Heart left ventricle (tissue), 16 donors: Measurements from ENCODE around the gene AMN. TPM values are rescaled to one million over a fixed set of nuclear protein-coding genes. Genes with fewer than 3 reads are reported as not detected.

Source experiments
- ATAC-seq, 4 donors: fragments of 200-7000 bp; cut with Tn5 transposase; one replicate each; pipeline ENCODE4 v1.9.1; 2020 to 2022; ENCODE audit warnings: moderate library complexity in 4 of 4, mild to moderate bottlenecking in 3 of 4, moderate number of reproducible peaks in 1 of 4
- DNase-seq, 5 donors: peaks; one replicate each; pipeline ENCODE4 v3.0.0-alpha.2; 2020
- H3K27ac ChIP-seq, 12 donors: fragments of 200-600 bp; sonication (generic) in 4 of 12; one replicate each; pipeline versions ENCODE4 v1.5.0 to v1.8.0; 2016 to 2022; ENCODE audit warnings: mild to moderate bottlenecking in 2 of 12
- H3K27me3 ChIP-seq, 9 donors: fragments of 200-600 bp; sonication (generic) in 2 of 9; one replicate each; pipeline versions ENCODE4 v1.5.1 to v1.8.0; 2016 to 2022; ENCODE audit warnings: mild to moderate bottlenecking in 3 of 9
- H3K36me3 ChIP-seq, 9 donors: fragments of 200-600 bp; sonication (generic) in 2 of 9; one replicate each; pipeline versions ENCODE4 v1.5.0 to v1.8.0; 2018 to 2022; ENCODE audit warnings: mild to moderate bottlenecking in 2 of 9
- H3K4me1 ChIP-seq, 12 donors: fragments of 200-600 bp; sonication (generic) in 4 of 12; one replicate each; pipeline versions ENCODE4 v1.5.0 to v1.8.0; 2016 to 2022; ENCODE audit warnings: mild to moderate bottlenecking in 3 of 12
- H3K4me3 ChIP-seq, 12 donors: fragments of 200-600 bp; sonication (generic) in 4 of 12; one replicate each; pipeline versions ENCODE4 v1.5.0 to v1.8.0; 2017 to 2022; ENCODE audit warnings: mild to moderate bottlenecking in 9 of 12, moderate library complexity in 4 of 12
- H3K9me3 ChIP-seq, 12 donors: fragments of 200-600 bp; sonication (generic) in 4 of 12; one replicate each; pipeline versions ENCODE4 v1.5.0 to v1.8.0; 2016 to 2022; ENCODE audit warnings: mild to moderate bottlenecking in 1 of 12
- CTCF ChIP-seq, 12 donors: fragments of 200-600 bp; sonication (generic) in 4 of 12; IDR thresholded peaks; one replicate each; pipeline versions ENCODE4 v1.5.0 to v1.8.0; 2018 to 2022; ENCODE audit warnings: antibody characterized with exemption in 12 of 12, mild to moderate bottlenecking in 5 of 12
- POLR2A ChIP-seq, 2 donors: fragments of 450-650 bp; IDR thresholded peaks; one replicate each; pipeline ENCODE4 v1.6.1; 2017; ENCODE audit warnings: antibody characterized with exemption in 2 of 2, mild to moderate bottlenecking in 2 of 2, moderate library complexity in 2 of 2
- WGBS, 4 donors: extraction: QIAGEN DNeasy Blood & Tissue Kit in 2 of 4; methylation state at CpG; one replicate each; pipeline versions ENCODE4 v1.1.5 to v1.1.7; 2013 to 2018; 5-methylcytosine and 5-hydroxymethylcytosine counted together
- intact Hi-C, 10 donors: fragments of 100-400 bp; cut with DNase I; formaldehyde crosslinking; loops; one replicate each; pipeline versions ENCODE4 v1.11.1 to v1.14.2; 2022
- polyA plus RNA-seq, 2 donors: library from polyadenylated mRNA; stranded (reverse); fragments of 200-250 nt; gene quantifications; one replicate each; pipeline ENCODE4 v1.2.3, GENCODE V29; 2013
- total RNA-seq, 9 donors: library from RNA; depleted of rRNA in 2 of 9; stranded (reverse); fragments of >200 nt in 2 of 9; fragmentation: NEBNext Ultra II Directional in 3 of 9; extraction: Animal tissue kit (Norgen Biotek cat#: 25700) in 3 of 9; gene quantifications; one replicate each; pipeline versions ENCODE4 v1.1.0 to v1.2.4, GENCODE V29; 2016 to 2023
- donor health status: ischemic (EF 13 %, LVEDD 7.1; RV severe dilation, severe dysfunction).
- donor health status: healthy with polysubstance abuse.
- donor health status: DM: no; HTN: yes; CAD: no.
- donor health status: DM: no; HTN: no; CAD: no.
- donor health status: ischemic (EF 25% LVEDD 6.9; RV normal size, moderate dysfunction).
- donor health status: ischemic (EF 25% LVEDD 5.7; RV mildly dilated, moderate dysfunction).
- donor health status: healthy.
- donor health status: DM: yes; HTN: yes; CAD: no.
- donor health status: ischemic (EF 35%, LVEDD 5.7; RV mildly dilated, moderate dysfunction).
- donor health status: nonischemic (EF 11% LVEDD 7.7; RV severe dilation, severe dysfunction).
- donor health status: DM: yes; HTN: yes; CAD: no.
- donor health status: PGD.
- donor health status: ischemic (EF 29% LVEDD 5.4; RV normal size, mild dysfunction).
- donor health status: nonischemic (EF 23%, LVEDD 6.1; RV moderate dilation, normal function).

AMN gene
- total and polyA plus RNA-seq, 11 donors = 0.11 to 0.36 (median 0.21) TPM; not detected in 8

- Histone ChIP-seq H3K36me3 (peaks cover 0 to 32% (median 13%) of the 10 kb centered on the region in 9 donors), H3K27me3 (no peaks in the 10 kb centered on the region), H3K9me3 (no peaks in the 10 kb centered on the region), H3K4me3 (no peak overlapping the region), H3K27ac (no peak overlapping the region), H3K4me1 (no peaks in the 10 kb centered on the region)
- TF ChIP-seq POLR2A (IDR thresholded peaks at IDR 0.05) (no peak), CTCF (IDR thresholded peaks at IDR 0.05) (no peak)
- ATAC-seq (no peak), DNase-seq (no peak)
- 93 to 96% (median 95%) methylated on average over 23 to 29 of the region's 29 CpGs for WGBS, 4 donors
- intact Hi-C loops = loop anchor here in 1 of 10 donors (5.0 kb wide), 1 partner anchor 132 kb away; the partner anchor contains the start of gene TRAF3
Observed at GRCh38 chr14:102908766-102909455, 13.6 kb upstream of the AMN start.

GRCh38 chr14:102909462-102909861, 13.0 kb upstream of the AMN start:
- DNase-seq (no peak), ATAC-seq (no peak)
- H3K27ac ChIP-seq = no peak overlapping the region
- no peak overlapping the region for H3K4me3 ChIP-seq
- H3K4me1 ChIP-seq = no peaks in the 10 kb centered on the region
- no peaks in the 10 kb centered on the region for H3K9me3 ChIP-seq
- H3K27me3 ChIP-seq = no peaks in the 10 kb centered on the region
- WGBS, 4 donors = 86 to 91% (median 88%) methylated on average over 10 of the region's 10 CpGs
- TF ChIP-seq POLR2A (IDR thresholded peaks at IDR 0.05) (no peak), CTCF (IDR thresholded peaks at IDR 0.05) (no peak)
- H3K36me3 ChIP-seq = peaks cover 0 to 27% (median 12%) of the 10 kb centered on the region in 9 donors
- intact Hi-C loops = loop anchor here in 1 of 10 donors (5.0 kb wide), 1 partner anchor 132 kb away; the partner anchor contains the start of gene TRAF3

- DNase-seq (peak in 1 of 5 donors; percentile 43), ATAC-seq (no peak)
- 88 to 95% (median 91%) methylated on average over 6 to 10 of the region's 10 CpGs for WGBS, 4 donors
- Histone ChIP-seq H3K4me3 (no peak overlapping the region), H3K36me3 (peaks cover 0 to 25% (median 12%) of the 10 kb centered on the region in 9 donors), H3K4me1 (no peaks in the 10 kb centered on the region), H3K9me3 (no peaks in the 10 kb centered on the region), H3K27ac (no peak overlapping the region), H3K27me3 (no peaks in the 10 kb centered on the region)
- intact Hi-C loops = loop anchor here in 5 of 10 donors (5.0 to 10.0 kb wide), 5 partner anchors 133 to 475 kb away; partner anchors contain the start of gene TRAF3 (in 1 of the 5)
- no peak for TF ChIP-seq CTCF (IDR thresholded peaks at IDR 0.05)
- TF ChIP-seq POLR2A (IDR thresholded peaks at IDR 0.05) = no peak
Observed at GRCh38 chr14:102909911-102910310, 12.6 kb upstream of the AMN start.

GRCh38 chr14:102910442-102910841, 12.0 kb upstream of the AMN start:
- intact Hi-C loops = loop anchor here in 4 of 10 donors (10.0 kb wide), 4 partner anchors 206 to 476 kb away; no protein-coding TSS in a partner anchor
- no peaks in the 10 kb centered on the region for H3K9me3 ChIP-seq
- TF ChIP-seq CTCF (IDR thresholded peaks at IDR 0.05) = no peak
- no peak for TF ChIP-seq POLR2A (IDR thresholded peaks at IDR 0.05)
- DNase-seq (no peak), ATAC-seq (no peak)
- H3K36me3 ChIP-seq = peaks cover 0 to 20% (median 8%) of the 10 kb centered on the region in 9 donors
- H3K4me3 ChIP-seq = no peak overlapping the region
- H3K4me1 ChIP-seq = no peaks in the 10 kb centered on the region
- no peak overlapping the region for H3K27ac ChIP-seq
- no peaks in the 10 kb centered on the region for H3K27me3 ChIP-seq
- 91 to 93% (median 93%) methylated on average over 11 to 21 of the region's 21 CpGs for WGBS, 4 donors
